HCT116 (cell line): ENCODE data around the gene P4HA2. TPM values are rescaled to one million over a fixed set of nuclear protein-coding genes. Genes with fewer than 3 reads are reported as not detected.

Source experiments
- ATAC-seq: fragments of 200-7000 bp; cut with Tn5 transposase; 2 replicates; pipeline ENCODE4 v1.9.1; 2020; ENCODE audit warnings: mild to moderate bottlenecking, moderate library complexity
- BruUV-seq: library from RNA; stranded (reverse); fragments of 400-500 nt; replicated peaks from 2 replicates; lab custom pipeline; 2021; lab: Mats Ljungman, UMichigan
- CTCF ChIA-PET: fragments of 300-600 bp; sonication (Branson Sonifier 250); formaldehyde crosslinking; loops from one replicate; lab custom pipeline; 2021; ENCODE audit warnings: antibody characterized with exemption; lab: Charles Lee
- POLR2A ChIA-PET: fragments of 300-600, 350-600 bp; sonication (Branson Sonifier 250); formaldehyde crosslinking; loops from one replicate; lab custom pipeline; 2021; ENCODE audit warnings: antibody characterized with exemption; lab: Charles Lee
- RAD21 ChIA-PET, 2 experiments: fragments of 300-600 bp; sonication (Branson Sonifier 250); formaldehyde crosslinking; loops; one replicate each; lab custom pipeline; 2023; ENCODE audit warnings: low total read pairs in 2 of 2; ENCODE audit not compliant: uncharacterized antibody in 2 of 2, unreplicated experiment in 2 of 2, low non-redundant PET in 1 of 2; lab: Charles Lee
- DNase-seq: peaks from one replicate; pipeline ENCODE4 v3.0.0-alpha.2; 2010; ENCODE audit warnings: low read depth, low spot score
- H2AFZ ChIP-seq: fragments of 200-600 bp; shearing (Covaris generic), sonication (generic); 2 replicates; pipeline ENCODE4 v1.6.1; 2017; ENCODE audit warnings: low read depth, mixed run types, mixed read lengths, antibody characterized with exemption, low read length; ENCODE audit not compliant: poor library complexity, severe bottlenecking
- H3K27ac ChIP-seq: 2 replicates; pipeline ENCODE4 v1.5.1; 2012; ENCODE audit warnings: low read depth, low read length
- H3K27me3 ChIP-seq: fragments of 200-600 bp; sonication (generic); 2 replicates; pipeline ENCODE4 v1.6.1; 2016; ENCODE audit warnings: mixed run types, low read length, mixed read lengths; ENCODE audit not compliant: insufficient read depth
- H3K36me3 ChIP-seq, 2 experiments: fragments of 200-500 bp in 1 of 2; fragments of 200-600 bp in 1 of 2; sonication (Bioruptor generic) in 1 of 2; sonication (generic) in 1 of 2; 2 replicates each; pipeline versions ENCODE4 v1.5.1 to v1.6.1; 2014 to 2016; ENCODE audit warnings: low read length in 2 of 2, inconsistent platforms in 1 of 2, mixed read lengths in 1 of 2, mixed run types in 1 of 2; ENCODE audit not compliant: insufficient read depth in 2 of 2, control insufficient read depth in 1 of 2
- H3K4me1 ChIP-seq, 2 experiments: fragments of 200-600 bp in 1 of 2; sonication (generic) in 1 of 2; 2 replicates each; pipeline versions ENCODE4 v1.5.1 to v1.6.1; 2012 to 2017; ENCODE audit warnings: low read length in 2 of 2, inconsistent platforms in 1 of 2, mild to moderate bottlenecking in 1 of 2, mixed read lengths in 1 of 2, mixed run types in 1 of 2, moderate library complexity in 1 of 2; ENCODE audit not compliant: insufficient read depth in 2 of 2, control insufficient read depth in 1 of 2
- H3K4me2 ChIP-seq: fragments of 200-600 bp; sonication (generic); 2 replicates; pipeline ENCODE4 v1.6.1; 2017; ENCODE audit warnings: mixed run types, low read length, mixed read lengths
- H3K4me3 ChIP-seq, 2 experiments: fragments of 200-600 bp in 1 of 2; sonication (generic) in 1 of 2; replicated peaks in 1 of 2; 2 replicates each; pipeline ENCODE4 v1.5.1; 2011 to 2016; ENCODE audit warnings: low read length in 2 of 2, control low read depth in 1 of 2, low read depth in 1 of 2, mild to moderate bottlenecking in 1 of 2, mixed read lengths in 1 of 2, mixed run types in 1 of 2
- H3K79me2 ChIP-seq: fragments of 200-600 bp; sonication (generic); 2 replicates; pipeline ENCODE4 v1.6.1; 2017; ENCODE audit warnings: mild to moderate bottlenecking, mixed run types, low read length, moderate library complexity, mixed read lengths; ENCODE audit not compliant: insufficient read depth
- H3K9ac ChIP-seq: fragments of 200-600 bp; sonication (generic); 2 replicates; pipeline ENCODE4 v1.6.1; 2016; ENCODE audit warnings: low read length, mixed read lengths
- H3K9me2 ChIP-seq: fragments of 200-600 bp; sonication (generic), shearing (Covaris generic); 2 replicates; pipeline ENCODE4 v1.6.1; 2017; ENCODE audit warnings: mixed run types, mild to moderate bottlenecking, moderate library complexity; ENCODE audit not compliant: insufficient read depth
- H3K9me3 ChIP-seq, 2 experiments: fragments of 200-500 bp in 1 of 2; fragments of 200-600 bp in 1 of 2; sonication (Bioruptor generic) in 1 of 2; sonication (generic) in 1 of 2; 2 replicates each; pipeline ENCODE4 v1.6.1; 2014 to 2017; ENCODE audit warnings: low read length in 2 of 2, mixed read lengths in 2 of 2, inconsistent platforms in 1 of 2, low read depth in 1 of 2, mild to moderate bottlenecking in 1 of 2, mixed run types in 1 of 2, moderate library complexity in 1 of 2; ENCODE audit not compliant: control insufficient read depth in 1 of 2, insufficient read depth in 1 of 2
- H4K20me1 ChIP-seq: fragments of 200-600 bp; sonication (generic), shearing (Covaris generic); 2 replicates; pipeline ENCODE4 v1.6.1; 2017; ENCODE audit warnings: mixed run types, mild to moderate bottlenecking, moderate library complexity; ENCODE audit not compliant: insufficient read depth
- ATF3 ChIP-seq: IDR thresholded peaks from 2 replicates; pipeline ENCODE4 v1.6.1; 2012
- CBX3 ChIP-seq: IDR thresholded peaks from 2 replicates; pipeline ENCODE4 v1.6.1; 2012; ENCODE audit warnings: low read depth
- CTCF ChIP-seq, 3 experiments: fragments of 200-600 bp in 1 of 3; sonication (generic) in 1 of 3; IDR thresholded peaks in 2 of 3; conservative IDR thresholded peaks in 1 of 3; 2 replicates each; pipeline ENCODE4 v1.5.1; 2012 to 2017; ENCODE audit warnings: low read depth in 2 of 3, low read length in 2 of 3, antibody characterized with exemption in 1 of 3, borderline replicate concordance in 1 of 3, control low read depth in 1 of 3, mild to moderate bottlenecking in 1 of 3, mixed read lengths in 1 of 3, mixed run types in 1 of 3, moderate library complexity in 1 of 3; ENCODE audit not compliant: insufficient read depth in 1 of 3
- EGR1 ChIP-seq: IDR thresholded peaks from 2 replicates; pipeline ENCODE4 v1.6.1; 2012; ENCODE audit warnings: low read depth
- ELF1 ChIP-seq: IDR thresholded peaks from 2 replicates; pipeline ENCODE4 v1.6.1; 2012; ENCODE audit warnings: low read depth, borderline replicate concordance
- EZH2 ChIP-seq: fragments of 200-600 bp; sonication (generic); IDR thresholded peaks from 2 replicates; pipeline ENCODE4 v1.6.1; 2017; ENCODE audit warnings: antibody characterized with exemption, mixed run types
- EZH2phosphoT487 ChIP-seq: fragments of 200-600 bp; IDR thresholded peaks from 2 replicates; pipeline ENCODE4 v1.6.1; 2018; ENCODE audit warnings: antibody characterized with exemption, borderline replicate concordance
- FOSL1 ChIP-seq: IDR thresholded peaks from 2 replicates; pipeline ENCODE4 v1.6.1; 2012; ENCODE audit warnings: low read depth
- JUND ChIP-seq: IDR thresholded peaks from 2 replicates; pipeline ENCODE4 v1.6.1; 2012
- MAX ChIP-seq: IDR thresholded peaks from 2 replicates; pipeline ENCODE4 v1.6.1; 2012
- POLR2A ChIP-seq: IDR thresholded peaks from 2 replicates; pipeline ENCODE4 v1.7.0; 2011; ENCODE audit warnings: borderline replicate concordance; ENCODE audit not compliant: insufficient read depth, insufficient read length; ENCODE audit errors: extremely low read depth
- POLR2AphosphoS5 ChIP-seq: IDR thresholded peaks from 2 replicates; pipeline ENCODE4 v1.6.1; 2011; ENCODE audit warnings: mild to moderate bottlenecking, low read depth, low read length, moderate library complexity
- RAD21 ChIP-seq: IDR thresholded peaks from 2 replicates; pipeline ENCODE4 v1.6.1; 2012; ENCODE audit warnings: low read depth, mild to moderate bottlenecking
- REST ChIP-seq: IDR thresholded peaks from 2 replicates; pipeline ENCODE4 v1.6.1; 2012; ENCODE audit warnings: low read depth
- SP1 ChIP-seq: IDR thresholded peaks from 2 replicates; pipeline ENCODE4 v1.6.1; 2012; ENCODE audit warnings: low read depth
- SRF ChIP-seq: IDR thresholded peaks from 2 replicates; pipeline ENCODE4 v1.6.1; 2012; ENCODE audit warnings: low read depth
- TCF7L2 ChIP-seq: IDR thresholded peaks from 2 replicates; pipeline ENCODE4 v1.7.0; 2011; ENCODE audit warnings: borderline replicate concordance, inconsistent platforms; ENCODE audit not compliant: insufficient read depth, insufficient read length; ENCODE audit errors: extremely low read depth
- ZBTB33 ChIP-seq: IDR thresholded peaks from 2 replicates; pipeline ENCODE4 v1.6.1; 2011; ENCODE audit warnings: mild to moderate bottlenecking, low read length, moderate library complexity; ENCODE audit not compliant: insufficient replicate concordance; ENCODE audit errors: extremely low read depth
- ZFX ChIP-seq: fragments of 450-650 bp; IDR thresholded peaks from 2 replicates; pipeline ENCODE4 v1.6.1; 2017
- ZNF274 ChIP-seq: fragments of 200-500 bp; sonication (Bioruptor generic); IDR thresholded peaks from 2 replicates; pipeline ENCODE4 v1.6.1; 2014; ENCODE audit warnings: mild to moderate bottlenecking, low read depth, low read length, inconsistent platforms
- intact Hi-C: fragments of 100-400 bp; cut with micrococcal nuclease; formaldehyde crosslinking; loops from 2 replicates; pipeline ENCODE4 v1.10.0; 2022
- total RNA-seq: library from RNA; stranded (reverse); gene quantifications from one replicate; pipeline ENCODE4 v1.2.1, GENCODE V29; 2021; ENCODE audit not compliant: unreplicated experiment

Gene P4HA2
- total RNA-seq, 1 experiment from 2014 or later: 29.0 TPM

- DNase-seq (no peak), ATAC-seq (no peak)
- Histone ChIP-seq H3K9me2 (no peaks in the 10 kb centered on the region), H3K4me3 (no peak overlapping the region), H3K4me2 (no peak overlapping the region), H3K9ac (no peak overlapping the region), H3K4me1 (peaks cover 0 to 8% of the 10 kb centered on the region in 2 experiments; a peak in 2 of 4 replicates), H4K20me1 (no peaks in the 10 kb centered on the region), H3K9me3 (no peaks in the 10 kb centered on the region), H3K27ac (no peak overlapping the region), H3K79me2 (0 out of 2 replicates have a peak, but pooled peaks cover 8% of the 10 kb centered on the region), H3K27me3 (no peaks in the 10 kb centered on the region), H3K36me3 (peaks cover 3 to 10% of the 10 kb centered on the region in 2 experiments; a peak in 3 of 4 replicates), H2AFZ (no peak overlapping the region)
- ChIA-PET CTCF (no interaction called here), POLR2A (no interaction called here), RAD21 (no interaction called here)
- no peak for TF ChIP-seq TCF7L2
- TF ChIP-seq ATF3: no peak
- no peak for TF ChIP-seq ELF1
- no peak for TF ChIP-seq SRF
- TF ChIP-seq EZH2phosphoT487: no peak
- TF ChIP-seq FOSL1: no peak
- no peak for TF ChIP-seq ZBTB33
- no peak for TF ChIP-seq CBX3
- TF ChIP-seq ZNF274: no peak
- no peak for TF ChIP-seq JUND
- TF ChIP-seq EZH2: no peak
- TF ChIP-seq EGR1: no peak
- no peak for TF ChIP-seq MAX
- no peak for TF ChIP-seq RAD21
- no peak for TF ChIP-seq SP1
- no peak for TF ChIP-seq ZFX
- no peak for TF ChIP-seq CTCF (IDR thresholded peaks at IDR 0.05 in 2 of 3, conservative IDR thresholded peaks at IDR 0.05 in 1 of 3; ENCODE audit: borderline replicate concordance in 1 of 3, insufficient read depth in 1 of 3, low read depth in 2 of 3, low read length in 2 of 3)
- TF ChIP-seq POLR2AphosphoS5: no peak
- TF ChIP-seq REST: no peak
- no peak for TF ChIP-seq POLR2A
- no TSS peak for BruUV-seq
- intact Hi-C loops: no loop called here
Observed at GRCh38 chr5:132218321-132218720, 9.3 kb downstream of the P4HA2 start.
